C4-2B (cell line): Measurements from ENCODE around the gene EMID1.

Experiments used
- CTCF ChIP-seq: fragments of 450-650 bp; conservative IDR thresholded peaks from 2 replicates; pipeline ENCODE4 v1.5.1; 2017; ENCODE audit warnings: mild to moderate bottlenecking
- ZFX ChIP-seq: fragments of 450-650 bp; IDR thresholded peaks from 2 replicates; pipeline ENCODE4 v1.6.1; 2017

GRCh38 chr22:29275167-29275566, 69.5 kb downstream of the EMID1 start:
- TF ChIP-seq CTCF (no peak), ZFX (no peak)
